ENCODE results near the gene PDGFA.

PDGFA gene

GRCh38 chr7:468681-469562 is 50.7 kb downstream of the PDGFA start:
- TF ChIP-seq EP300 (IDR thresholded peaks at IDR 0.05; ENCODE audit: borderline replicate concordance): no peak
- no peak for TF ChIP-seq CEBPB (IDR thresholded peaks at IDR 0.05)
- no peak for TF ChIP-seq NFIC (IDR thresholded peaks at IDR 0.05)
- no peak for TF ChIP-seq MAX (IDR thresholded peaks at IDR 0.05)

DNA sequence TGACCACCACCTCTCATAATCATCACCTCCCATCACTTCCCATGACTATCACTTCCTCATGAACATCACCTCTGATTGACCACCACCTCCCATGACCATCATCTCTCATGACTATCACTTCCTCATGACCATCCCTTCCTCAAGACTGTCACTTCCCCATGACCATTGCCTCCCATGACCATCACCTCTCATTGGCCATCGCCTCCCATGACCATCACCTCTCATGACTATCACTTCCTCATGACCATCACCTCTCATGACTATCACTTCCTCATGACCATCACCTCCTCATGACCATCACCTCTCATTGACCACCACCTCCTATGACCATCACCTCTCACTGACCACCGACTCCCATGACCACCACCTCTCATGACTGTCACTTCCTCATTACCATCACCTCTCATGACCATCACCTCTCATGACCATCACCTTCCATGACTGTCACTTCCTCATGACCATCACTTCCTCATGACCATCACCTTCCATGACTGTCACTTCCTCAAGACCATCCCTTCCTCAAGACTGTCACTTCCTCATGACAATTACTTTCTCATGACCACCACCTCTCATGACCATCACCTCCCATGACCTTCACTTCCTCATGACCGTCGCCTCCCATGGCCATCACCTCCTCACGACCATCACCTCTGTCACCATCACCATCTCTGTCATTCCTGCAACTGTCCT is 51.6 kb downstream of the PDGFA start:
- no peak for TF ChIP-seq NFIC (IDR thresholded peaks at IDR 0.05)
- TF ChIP-seq CEBPB (IDR thresholded peaks at IDR 0.05): no peak
- TF ChIP-seq RAD21 (IDR thresholded peaks at IDR 0.05; ENCODE audit: low read depth): no peak
- TF ChIP-seq EGR1 (IDR thresholded peaks at IDR 0.05): no peak
- TF ChIP-seq EP300 (IDR thresholded peaks at IDR 0.05; ENCODE audit: borderline replicate concordance): no peak
- TF ChIP-seq TCF12 (IDR thresholded peaks at IDR 0.05; ENCODE audit: low read depth): no peak
- no peak for TF ChIP-seq CREB1 (IDR thresholded peaks at IDR 0.05; ENCODE audit: low read depth)

DNA sequence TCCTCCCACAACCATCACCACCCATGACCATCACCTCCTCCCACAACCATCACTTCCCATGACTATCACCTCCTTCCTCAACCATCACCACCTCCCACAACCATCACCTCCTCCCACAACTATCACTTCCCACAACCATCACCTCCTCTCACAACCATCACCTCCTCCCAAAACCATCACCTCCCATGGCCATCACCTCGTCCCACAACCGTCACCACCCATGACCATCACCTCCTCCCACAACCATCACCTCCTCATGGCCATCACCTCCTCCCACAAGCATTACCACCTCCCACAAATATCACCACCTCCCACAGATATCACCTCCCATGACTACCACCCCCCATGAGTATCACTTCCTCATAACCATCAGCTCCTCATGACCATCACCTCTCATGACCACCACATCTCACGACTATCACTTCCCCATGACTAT is 52.2 kb downstream of the PDGFA start:
- TF ChIP-seq, protein P1, sequence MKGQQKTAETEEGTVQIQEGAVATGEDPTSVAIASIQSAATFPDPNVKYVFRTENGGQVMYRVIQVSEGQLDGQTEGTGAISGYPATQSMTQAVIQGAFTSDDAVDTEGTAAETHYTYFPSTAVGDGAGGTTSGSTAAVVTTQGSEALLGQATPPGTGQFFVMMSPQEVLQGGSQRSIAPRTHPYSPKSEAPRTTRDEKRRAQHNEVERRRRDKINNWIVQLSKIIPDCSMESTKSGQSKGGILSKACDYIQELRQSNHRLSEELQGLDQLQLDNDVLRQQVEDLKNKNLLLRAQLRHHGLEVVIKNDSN (IDR thresholded peaks at IDR 0.05): no peak
- no peak for TF ChIP-seq EP300 (IDR thresholded peaks at IDR 0.05; ENCODE audit: borderline replicate concordance)
- TF ChIP-seq RAD21 (IDR thresholded peaks at IDR 0.05; ENCODE audit: low read depth): no peak
- TF ChIP-seq TEAD4 (IDR thresholded peaks at IDR 0.05): no peak
- TF ChIP-seq FOXM1 (IDR thresholded peaks at IDR 0.05; ENCODE audit: borderline replicate concordance, low read depth): no peak

GRCh38 chr7:466465-467191 is 53.0 kb downstream of the PDGFA start:
- TF ChIP-seq REST (IDR thresholded peaks at IDR 0.05; ENCODE audit: low read depth): no peak
- TF ChIP-seq YY1 (IDR thresholded peaks at IDR 0.05; ENCODE audit: low read depth): no peak
- TF ChIP-seq EGR1 (IDR thresholded peaks at IDR 0.05): no peak
- no peak for TF ChIP-seq EP300 (IDR thresholded peaks at IDR 0.05; ENCODE audit: borderline replicate concordance)
- TF ChIP-seq ZBTB7A (IDR thresholded peaks at IDR 0.05; ENCODE audit: low read depth): no peak
- no peak for TF ChIP-seq CREB1 (IDR thresholded peaks at IDR 0.05; ENCODE audit: low read depth)
- TF ChIP-seq NFIC (IDR thresholded peaks at IDR 0.05): no peak
- TF ChIP-seq CEBPB (IDR thresholded peaks at IDR 0.05): no peak
- TF ChIP-seq RAD21 (IDR thresholded peaks at IDR 0.05; ENCODE audit: low read depth): no peak
- no peak for TF ChIP-seq TAF1 (IDR thresholded peaks at IDR 0.05; ENCODE audit: low read depth)
- no peak for TF ChIP-seq FOXM1 (IDR thresholded peaks at IDR 0.05; ENCODE audit: borderline replicate concordance, low read depth)
- no peak for TF ChIP-seq TEAD4 (IDR thresholded peaks at IDR 0.05)
- TF ChIP-seq, protein P1 (IDR thresholded peaks at IDR 0.05): no peak
- no peak for TF ChIP-seq TCF12 (IDR thresholded peaks at IDR 0.05; ENCODE audit: low read depth)
- no peak for TF ChIP-seq MAX (IDR thresholded peaks at IDR 0.05)

DNA sequence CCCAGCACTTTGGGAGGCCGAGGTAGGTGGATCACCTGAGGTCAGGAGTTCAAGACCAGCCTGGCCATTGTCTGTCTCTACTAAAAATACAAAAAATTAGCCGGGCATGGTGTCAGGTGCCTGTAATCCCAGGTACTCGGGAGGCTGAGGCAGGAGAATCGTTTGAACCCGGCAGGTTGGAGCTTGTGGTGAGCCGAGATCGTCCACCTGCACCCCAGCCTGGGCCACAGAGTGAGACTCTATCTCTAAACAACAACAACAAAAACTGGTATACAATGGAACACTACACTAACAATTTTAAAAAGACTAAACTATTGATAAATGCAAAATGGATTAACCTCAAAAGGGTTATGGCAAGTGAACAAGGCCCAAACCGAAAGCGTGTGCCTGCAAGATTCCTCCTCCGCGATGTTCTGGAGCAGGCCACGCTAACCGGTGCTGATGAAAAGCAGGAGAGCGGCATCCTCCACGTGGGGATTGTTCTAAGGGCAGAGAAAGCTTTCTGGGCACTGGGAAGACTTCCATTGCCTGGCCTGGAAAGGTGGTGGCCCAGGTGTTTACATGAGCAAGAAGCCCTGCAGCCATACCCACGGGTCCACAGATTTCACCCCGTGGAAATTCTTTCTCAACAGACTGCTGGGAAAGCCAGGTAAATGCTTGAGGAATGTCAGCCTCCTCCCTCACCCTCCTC is 53.8 kb downstream of the PDGFA start:
- TF ChIP-seq NFIC (IDR thresholded peaks at IDR 0.05) (no peak), CREB1 (IDR thresholded peaks at IDR 0.05; ENCODE audit: low read depth) (no peak), EGR1 (IDR thresholded peaks at IDR 0.05) (no peak), CEBPB (IDR thresholded peaks at IDR 0.05) (no peak), REST (IDR thresholded peaks at IDR 0.05; ENCODE audit: low read depth) (no peak), ZBTB7A (IDR thresholded peaks at IDR 0.05; ENCODE audit: low read depth) (no peak)
- TF ChIP-seq, protein P1 (IDR thresholded peaks at IDR 0.05): no peak

All from Ishikawa (cell line).